ENCODE results near the gene MICALL2.

Gene MICALL2

GRCh38 chr7:1388703-1389335 lies 70.5 kb downstream of the MICALL2 start:
- Histone ChIP-seq H3K27me3 (peaks cover 80% of the 10 kb centered on the region), H3K4me1 (no peaks in the 10 kb centered on the region), H3K9me3 (no peaks in the 10 kb centered on the region), H3K36me3 (no peaks in the 10 kb centered on the region), H3K4me3 (ENCODE audit: low read depth, low read length) (no peak overlapping the region)
- TF ChIP-seq, protein P1, sequence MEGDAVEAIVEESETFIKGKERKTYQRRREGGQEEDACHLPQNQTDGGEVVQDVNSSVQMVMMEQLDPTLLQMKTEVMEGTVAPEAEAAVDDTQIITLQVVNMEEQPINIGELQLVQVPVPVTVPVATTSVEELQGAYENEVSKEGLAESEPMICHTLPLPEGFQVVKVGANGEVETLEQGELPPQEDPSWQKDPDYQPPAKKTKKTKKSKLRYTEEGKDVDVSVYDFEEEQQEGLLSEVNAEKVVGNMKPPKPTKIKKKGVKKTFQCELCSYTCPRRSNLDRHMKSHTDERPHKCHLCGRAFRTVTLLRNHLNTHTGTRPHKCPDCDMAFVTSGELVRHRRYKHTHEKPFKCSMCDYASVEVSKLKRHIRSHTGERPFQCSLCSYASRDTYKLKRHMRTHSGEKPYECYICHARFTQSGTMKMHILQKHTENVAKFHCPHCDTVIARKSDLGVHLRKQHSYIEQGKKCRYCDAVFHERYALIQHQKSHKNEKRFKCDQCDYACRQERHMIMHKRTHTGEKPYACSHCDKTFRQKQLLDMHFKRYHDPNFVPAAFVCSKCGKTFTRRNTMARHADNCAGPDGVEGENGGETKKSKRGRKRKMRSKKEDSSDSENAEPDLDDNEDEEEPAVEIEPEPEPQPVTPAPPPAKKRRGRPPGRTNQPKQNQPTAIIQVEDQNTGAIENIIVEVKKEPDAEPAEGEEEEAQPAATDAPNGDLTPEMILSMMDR (IDR thresholded peaks at IDR 0.05; ENCODE audit: low read depth, low read length), result no peak
- DNase-seq, result no peak

DNA sequence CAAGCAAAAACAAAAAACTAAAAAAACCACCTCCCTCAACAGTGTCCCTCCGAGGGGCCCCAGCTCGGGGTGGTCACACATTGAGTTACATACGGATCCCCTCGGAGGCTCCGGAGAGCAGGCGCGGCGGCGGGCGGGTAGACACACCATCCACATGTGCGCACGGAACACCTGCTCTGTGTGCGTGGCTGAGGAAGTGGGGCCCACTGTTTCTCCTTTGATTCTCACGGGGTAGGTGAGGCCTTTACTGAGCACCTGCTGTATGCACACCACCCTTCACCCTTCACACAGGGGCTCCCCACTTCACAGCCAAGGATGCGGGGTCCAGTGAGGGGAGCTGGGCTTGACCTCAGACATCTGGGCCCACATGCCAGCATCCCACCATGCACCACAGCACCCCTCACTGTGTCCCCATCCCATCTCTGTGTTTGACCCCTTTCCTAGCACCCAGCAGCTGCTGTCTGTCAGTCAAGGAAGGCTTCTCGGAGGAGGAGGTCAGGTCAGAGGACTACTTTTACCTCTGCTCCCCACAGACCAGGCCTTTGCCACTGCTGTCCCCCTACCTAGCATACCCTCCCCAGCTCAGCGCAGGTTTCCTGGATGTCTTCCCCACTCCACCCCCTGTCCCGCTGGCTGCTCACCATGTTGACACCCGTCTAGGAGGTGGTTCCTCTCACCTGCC lies 71.1 kb downstream of the MICALL2 start:
- TF ChIP-seq, protein P1 (IDR thresholded peaks at IDR 0.05; ENCODE audit: low read depth, low read length), result no peak
- H3K27me3 ChIP-seq, result peaks cover 74% of the 10 kb centered on the region
- no peaks in the 10 kb centered on the region for H3K4me1 ChIP-seq
- H3K4me3 ChIP-seq (ENCODE audit: low read depth, low read length), result no peak overlapping the region
- DNase-seq, result no peak
- no peaks in the 10 kb centered on the region for H3K9me3 ChIP-seq
- no peaks in the 10 kb centered on the region for H3K36me3 ChIP-seq

- Histone ChIP-seq H3K36me3 (no peaks in the 10 kb centered on the region), H3K4me3 (ENCODE audit: low read depth, low read length) (no peak overlapping the region), H3K4me1 (no peaks in the 10 kb centered on the region), H3K9me3 (no peaks in the 10 kb centered on the region), H3K27me3 (peaks cover 75% of the 10 kb centered on the region)
- TF ChIP-seq, protein P1 (IDR thresholded peaks at IDR 0.05; ENCODE audit: low read depth, low read length), result no peak
- no peak for DNase-seq
Observed at GRCh38 chr7:1387261-1387660, 72.0 kb downstream of the MICALL2 start.

GRCh38 chr7:1386623-1387220 lies 72.5 kb downstream of the MICALL2 start:
- TF ChIP-seq, protein P1 (IDR thresholded peaks at IDR 0.05; ENCODE audit: low read depth, low read length), result no peak
- no peaks in the 10 kb centered on the region for H3K9me3 ChIP-seq
- DNase-seq, result peak; percentile 62
- H3K4me3 ChIP-seq (ENCODE audit: low read depth, low read length), result no peak overlapping the region
- peaks cover 75% of the 10 kb centered on the region for H3K27me3 ChIP-seq
- no peaks in the 10 kb centered on the region for H3K4me1 ChIP-seq
- H3K36me3 ChIP-seq, result no peaks in the 10 kb centered on the region

DNA sequence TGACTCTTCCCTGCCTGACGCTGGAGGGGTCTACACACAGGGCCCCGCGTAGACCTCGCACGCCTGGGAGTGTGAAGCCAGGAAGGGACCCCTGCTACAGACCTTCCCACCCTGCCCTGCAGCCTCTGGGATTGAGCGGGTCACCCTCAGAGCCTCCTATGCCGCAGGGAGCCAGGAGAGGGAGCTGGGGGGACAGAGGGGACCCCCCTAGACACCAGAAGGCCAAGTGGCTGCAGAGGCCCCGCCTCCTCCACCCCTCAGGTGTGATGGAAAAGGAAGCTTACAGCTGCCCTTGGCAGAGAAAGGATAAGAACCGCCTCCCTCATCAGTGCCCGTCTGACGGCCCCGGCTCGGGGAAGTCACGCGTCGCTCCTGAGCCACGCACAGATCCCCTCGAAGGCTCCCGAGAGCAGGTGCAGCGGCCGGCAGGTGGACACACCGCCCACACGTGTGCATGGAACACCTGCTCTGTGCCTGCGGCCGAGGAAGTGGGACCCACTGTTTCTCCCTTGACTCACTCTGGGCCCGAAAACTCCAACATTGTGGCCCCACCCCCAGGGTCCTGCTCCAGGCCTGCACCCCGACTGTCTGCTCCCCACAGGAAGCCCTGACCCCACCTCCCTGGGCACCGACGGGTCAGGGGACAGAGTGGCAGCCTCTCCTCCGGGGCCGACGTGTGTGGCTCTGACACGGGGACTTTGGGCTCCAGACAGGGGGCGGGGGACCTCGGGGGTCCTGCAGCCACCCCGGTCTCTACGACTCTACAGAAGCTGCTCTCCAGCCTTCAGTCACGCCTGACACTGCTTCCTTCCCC lies 73.3 kb downstream of the MICALL2 start:
- H3K4me1 ChIP-seq, result no peaks in the 10 kb centered on the region
- TF ChIP-seq, protein P1 (IDR thresholded peaks at IDR 0.05; ENCODE audit: low read depth, low read length), result no peak
- peaks cover 77% of the 10 kb centered on the region for H3K27me3 ChIP-seq
- H3K36me3 ChIP-seq, result no peaks in the 10 kb centered on the region
- no peak for DNase-seq
- no peak overlapping the region for H3K4me3 ChIP-seq (ENCODE audit: low read depth, low read length)
- no peaks in the 10 kb centered on the region for H3K9me3 ChIP-seq

Measured in BE2C (cell line).